Peyer's patch (tissue), 4 donors: ENCODE measurements around the gene SPATA13. TPM values are rescaled to one million over a fixed set of nuclear protein-coding genes. Genes with fewer than 3 reads are reported as not detected.
A peak's percentile ranks its signal among the peaks of the same experiment; 100 is the strongest.

Experiments
- DNase-seq, 3 donors: peaks; one replicate each; pipeline ENCODE4 v3.0.0-alpha.2; 2017 to 2019
- H3K27ac ChIP-seq, 4 donors: fragments of 200-600 bp; sonication (generic); one replicate each; pipeline ENCODE4 v1.5.1; 2016 to 2019
- H3K27me3 ChIP-seq, 2 donors: fragments of 200-600 bp; sonication (generic); one replicate each; pipeline ENCODE4 v1.5.1; 2019
- H3K36me3 ChIP-seq, 3 donors: fragments of 200-600 bp; sonication (generic); one replicate each; pipeline ENCODE4 v1.5.1; 2016 to 2019
- H3K4me1 ChIP-seq, 4 donors: fragments of 200-600 bp; sonication (generic); one replicate each; pipeline ENCODE4 v1.5.1; 2016 to 2019
- H3K4me3 ChIP-seq, 4 donors: fragments of 200-600 bp; sonication (generic); 1 replicate in 3 of 4; 2 replicates in 1 of 4; pipeline ENCODE4 v1.5.1; 2016 to 2019; ENCODE audit warnings: mild to moderate bottlenecking in 1 of 4
- H3K9me3 ChIP-seq, 4 donors: fragments of 200-600 bp; sonication (generic); one replicate each; pipeline ENCODE4 v1.5.1; 2016 to 2019; ENCODE audit warnings: mild to moderate bottlenecking in 1 of 4
- CTCF ChIP-seq, 6 experiments: fragments of 450-650 bp in 4 of 6; fragments of 200-600 bp in 2 of 6; sonication (generic) in 1 of 6; IDR thresholded peaks; one replicate each; pipeline ENCODE4 v1.5.1; 2017 to 2019; ENCODE audit warnings: antibody characterized with exemption in 6 of 6, mild to moderate bottlenecking in 3 of 6, moderate library complexity in 1 of 6
- POLR2A ChIP-seq, 2 donors: fragments of 450-650 bp; IDR thresholded peaks; one replicate each; pipeline ENCODE4 v1.5.1; 2017; ENCODE audit warnings: antibody characterized with exemption in 2 of 2, mild to moderate bottlenecking in 2 of 2, moderate library complexity in 2 of 2
- total RNA-seq, 4 donors: library from RNA; depleted of rRNA; stranded (reverse); fragments of >200 nt; gene quantifications; one replicate each; pipeline ENCODE4 v1.1.0, GENCODE V29; 2016

SPATA13 gene
- total RNA-seq, 4 donors from 2014 or later = 77.1 to 191 (median 141) TPM

- H3K27ac ChIP-seq = peak overlapping the region; percentile 53 to 66 (median 60)
- H3K4me1 ChIP-seq = peaks cover 0 to 13% (median 0%) of the 10 kb centered on the region in 4 donors
- H3K4me3 ChIP-seq = no peak overlapping the region
- no peaks in the 10 kb centered on the region for H3K36me3 ChIP-seq
- no peak for DNase-seq
- H3K9me3 ChIP-seq = no peaks in the 10 kb centered on the region
- TF ChIP-seq CTCF (IDR thresholded peaks at IDR 0.05) = no peak
- TF ChIP-seq POLR2A (IDR thresholded peaks at IDR 0.05) = no peak
- no peaks in the 10 kb centered on the region for H3K27me3 ChIP-seq
These were observed 104.9 kb downstream of the SPATA13 start for GRCh38 chr13:24265453-24265852.

GRCh38 chr13:24267274-24267673, 106.8 kb downstream of the SPATA13 start:
- Histone ChIP-seq H3K27me3 (no peaks in the 10 kb centered on the region), H3K4me1 (peaks cover 0 to 25% (median 4%) of the 10 kb centered on the region in 4 donors), H3K4me3 (peak overlapping the region in 2 of 4 donors; percentile 4 to 23), H3K9me3 (no peaks in the 10 kb centered on the region), H3K36me3 (no peaks in the 10 kb centered on the region), H3K27ac (peak overlapping the region; percentile 36 to 61 (median 56))
- no peak for TF ChIP-seq CTCF (IDR thresholded peaks at IDR 0.05)
- no peak for TF ChIP-seq POLR2A (IDR thresholded peaks at IDR 0.05)
- DNase-seq = peak in 1 of 3 donors; percentile 43

GRCh38 chr13:24267801-24268200, 107.3 kb downstream of the SPATA13 start:
- no peaks in the 10 kb centered on the region for H3K36me3 ChIP-seq
- no peaks in the 10 kb centered on the region for H3K9me3 ChIP-seq
- H3K27me3 ChIP-seq = no peaks in the 10 kb centered on the region
- TF ChIP-seq POLR2A (IDR thresholded peaks at IDR 0.05) (no peak), CTCF (IDR thresholded peaks at IDR 0.05) (no peak)
- peak overlapping the region in 3 of 4 donors; percentile 56 to 61 (median 57) for H3K27ac ChIP-seq
- H3K4me3 ChIP-seq = no peak overlapping the region
- peaks cover 4 to 30% (median 9%) of the 10 kb centered on the region in 4 donors for H3K4me1 ChIP-seq
- DNase-seq = no peak

- Histone ChIP-seq H3K36me3 (no peaks in the 10 kb centered on the region), H3K9me3 (no peaks in the 10 kb centered on the region), H3K27ac (peak overlapping the region in 3 of 4 donors; percentile 81 to 94 (median 90)), H3K4me3 (no peak overlapping the region), H3K4me1 (peaks cover 6 to 41% (median 19%) of the 10 kb centered on the region in 4 donors), H3K27me3 (no peaks in the 10 kb centered on the region)
- DNase-seq = no peak
- TF ChIP-seq CTCF (IDR thresholded peaks at IDR 0.05) (no peak), POLR2A (IDR thresholded peaks at IDR 0.05) (no peak)
These were observed 109.3 kb downstream of the SPATA13 start for GRCh38 chr13:24269821-24270220.

DNA sequence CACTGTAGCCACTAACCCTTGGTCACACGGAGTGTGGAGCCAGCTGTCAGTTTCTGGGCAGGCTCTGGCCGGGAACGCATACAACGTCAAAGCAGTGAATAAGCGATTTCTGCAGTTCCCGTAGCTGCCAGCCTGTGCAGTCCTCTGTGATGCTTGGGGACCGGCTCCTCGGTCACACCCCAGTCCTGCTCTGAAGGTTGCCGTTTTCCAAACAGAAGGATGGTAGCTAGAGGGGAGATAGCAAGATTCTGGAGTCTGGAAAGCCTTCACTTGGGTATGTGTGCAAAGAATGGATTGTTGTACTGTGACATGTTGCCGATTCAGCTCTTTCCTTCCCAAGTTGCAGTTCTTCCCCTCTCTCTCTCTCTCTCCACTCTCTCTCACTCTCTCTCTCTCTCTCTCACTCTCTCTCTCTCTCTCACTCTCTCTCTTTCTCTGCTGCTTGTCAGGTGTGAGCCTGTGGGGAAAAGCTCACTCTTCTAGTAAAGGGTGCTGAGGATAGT, 110.2 kb downstream of the SPATA13 start:
- Histone ChIP-seq H3K4me1 (peaks cover 6 to 45% (median 21%) of the 10 kb centered on the region in 4 donors), H3K4me3 (peak overlapping the region; percentile 34 to 46 (median 42))

More for the DNA sequence above, 110.2 kb downstream of the SPATA13 start:
- Histone ChIP-seq H3K27ac (peak overlapping the region; percentile 81 to 96 (median 92)), H3K36me3 (no peaks in the 10 kb centered on the region), H3K27me3 (no peaks in the 10 kb centered on the region), H3K9me3 (no peaks in the 10 kb centered on the region)
- peak; percentile 71 to 85 (median 73) for DNase-seq
- TF ChIP-seq POLR2A (IDR thresholded peaks at IDR 0.05) (peak in 1 of 2 donors; percentile 25), CTCF (IDR thresholded peaks at IDR 0.05) (peak in 4 of 6 experiments; percentile 58 to 88 (median 68))
